Testis (tissue), 3 donors: ENCODE results near the gene PEPD. TPM values are rescaled to one million over a fixed set of nuclear protein-coding genes. Genes with fewer than 3 reads are reported as not detected.

Experiments
- DNase-seq: peaks from one replicate; pipeline ENCODE4 v3.0.0-alpha.2; 2019
- H3K27ac ChIP-seq, 2 donors: fragments of 200-600 bp; sonication (generic); one replicate each; pipeline ENCODE4 v1.5.1; 2019
- H3K27me3 ChIP-seq: fragments of 200-600 bp; sonication (generic); one replicate; pipeline ENCODE4 v1.5.1; 2019
- H3K36me3 ChIP-seq: fragments of 200-600 bp; sonication (generic); one replicate; pipeline ENCODE4 v1.5.1; 2017; ENCODE audit warnings: low read depth; ENCODE audit errors: missing control alignments
- H3K4me1 ChIP-seq: fragments of 200-600 bp; sonication (generic); one replicate; pipeline ENCODE4 v1.5.1; 2019
- H3K4me3 ChIP-seq, 2 donors: fragments of 200-600 bp; sonication (generic); one replicate each; pipeline ENCODE4 v1.5.1; 2017 to 2019
- H3K9me3 ChIP-seq: fragments of 200-600 bp; sonication (generic); one replicate; pipeline ENCODE4 v1.5.1; 2017
- POLR2A ChIP-seq: fragments of 450-650 bp; IDR thresholded peaks from one replicate; pipeline ENCODE4 v1.6.1; 2017; ENCODE audit warnings: antibody characterized with exemption, mild to moderate bottlenecking, moderate library complexity
- WGBS, 2 donors: methylation state at CpG; one replicate each; pipeline ENCODE4 v1.1.5; 2018; 5-methylcytosine and 5-hydroxymethylcytosine counted together
- intact Hi-C: fragments of 100-400 bp; cut with DNase I; formaldehyde crosslinking; loops from one replicate; pipeline ENCODE4 v1.15.1; 2023; ENCODE audit warnings: low total_unique reads
- polyA plus RNA-seq: library from polyadenylated mRNA; stranded (reverse); fragments of 350-450 nt; fragmentation: Illumina TruSeq; extraction: RNeasy Lipid Tissue Mini Kit (QIAGEN cat#74804); gene quantifications from one replicate; pipeline ENCODE4 v1.2.3, GENCODE V29; 2014; ENCODE audit warnings: low read depth, low replicate concordance; ENCODE audit not compliant: insufficient read depth
- total RNA-seq, 2 donors: library from RNA; depleted of rRNA; stranded (reverse); fragments of >200 nt; gene quantifications; one replicate each; pipeline ENCODE4 v1.2.3, GENCODE V29; 2016
- TF ChIP-seq, protein P1 (sequence below), 3 experiments: fragments of 450-650 bp in 2 of 3; fragments of 200-600 bp in 1 of 3; sonication (generic) in 1 of 3; IDR thresholded peaks; one replicate each; pipeline ENCODE4 v1.5.1; 2016 to 2019; ENCODE audit warnings: antibody characterized with exemption in 3 of 3, mild to moderate bottlenecking in 2 of 3, moderate library complexity in 1 of 3

The PEPD gene
- total and polyA plus RNA-seq, 3 donors from 2014 or later, result 51.1 to 87.9 (median 58.0) TPM

DNA sequence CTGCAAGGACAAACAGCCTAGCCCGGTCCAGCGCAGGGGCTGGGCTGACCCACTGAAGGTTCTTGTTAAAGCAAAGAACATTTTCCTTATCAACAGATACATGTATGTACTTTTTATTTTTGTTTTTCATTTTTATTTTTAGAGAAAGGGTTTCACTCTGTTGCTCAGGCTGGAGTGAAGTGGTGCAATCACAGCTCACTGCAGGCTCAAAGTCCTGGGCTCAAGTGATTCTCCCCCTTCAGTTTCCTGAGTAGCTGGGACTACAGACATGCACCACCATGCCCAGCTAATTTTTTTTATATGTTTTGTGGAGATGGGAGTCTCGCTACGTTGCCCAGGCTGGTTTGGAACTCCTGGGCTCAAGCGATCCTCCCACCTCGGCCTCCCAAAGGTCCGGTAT, 100.2 kb downstream of the PEPD start:
- DNase-seq, result no peak
- Histone ChIP-seq H3K27ac (no peak overlapping the region), H3K4me1 (no peaks in the 10 kb centered on the region), H3K4me3 (no peak overlapping the region), H3K9me3 (no peaks in the 10 kb centered on the region), H3K36me3 (no peaks in the 10 kb centered on the region), H3K27me3 (no peaks in the 10 kb centered on the region)
- intact Hi-C loops, result no loop called here
- TF ChIP-seq, protein P1, sequence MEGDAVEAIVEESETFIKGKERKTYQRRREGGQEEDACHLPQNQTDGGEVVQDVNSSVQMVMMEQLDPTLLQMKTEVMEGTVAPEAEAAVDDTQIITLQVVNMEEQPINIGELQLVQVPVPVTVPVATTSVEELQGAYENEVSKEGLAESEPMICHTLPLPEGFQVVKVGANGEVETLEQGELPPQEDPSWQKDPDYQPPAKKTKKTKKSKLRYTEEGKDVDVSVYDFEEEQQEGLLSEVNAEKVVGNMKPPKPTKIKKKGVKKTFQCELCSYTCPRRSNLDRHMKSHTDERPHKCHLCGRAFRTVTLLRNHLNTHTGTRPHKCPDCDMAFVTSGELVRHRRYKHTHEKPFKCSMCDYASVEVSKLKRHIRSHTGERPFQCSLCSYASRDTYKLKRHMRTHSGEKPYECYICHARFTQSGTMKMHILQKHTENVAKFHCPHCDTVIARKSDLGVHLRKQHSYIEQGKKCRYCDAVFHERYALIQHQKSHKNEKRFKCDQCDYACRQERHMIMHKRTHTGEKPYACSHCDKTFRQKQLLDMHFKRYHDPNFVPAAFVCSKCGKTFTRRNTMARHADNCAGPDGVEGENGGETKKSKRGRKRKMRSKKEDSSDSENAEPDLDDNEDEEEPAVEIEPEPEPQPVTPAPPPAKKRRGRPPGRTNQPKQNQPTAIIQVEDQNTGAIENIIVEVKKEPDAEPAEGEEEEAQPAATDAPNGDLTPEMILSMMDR (IDR thresholded peaks at IDR 0.05), result no peak
- TF ChIP-seq POLR2A, result no peak
- WGBS, 2 donors, result 94 to 95% methylated on average over 7 of the region's 7 CpGs

DNA sequence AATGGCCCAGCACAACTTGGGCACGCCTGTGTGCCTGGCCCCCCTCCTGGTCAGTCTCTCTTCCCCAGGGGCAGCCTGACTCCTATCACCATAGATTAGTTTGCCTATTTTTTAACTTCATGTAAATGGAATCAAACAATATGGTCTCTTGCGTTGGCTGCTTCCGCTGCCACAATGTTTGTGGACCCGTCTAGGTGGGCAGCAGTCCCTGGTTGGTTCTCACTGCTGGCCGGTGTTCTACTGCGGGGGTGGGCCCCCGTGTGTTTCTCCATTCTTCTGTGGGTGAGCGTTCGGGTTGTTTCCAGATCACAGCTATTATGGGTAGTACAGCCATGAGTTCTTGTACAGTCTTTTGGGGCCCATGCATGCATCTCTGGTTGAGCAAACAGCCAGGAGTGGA, 100.8 kb downstream of the PEPD start:
- H3K27ac ChIP-seq, result no peak overlapping the region
- DNase-seq, result no peak
- no peak overlapping the region for H3K4me3 ChIP-seq
- no peaks in the 10 kb centered on the region for H3K27me3 ChIP-seq
- H3K9me3 ChIP-seq, result no peaks in the 10 kb centered on the region
- WGBS, 2 donors, result 93 to 95% methylated on average over 9 of the region's 9 CpGs
- intact Hi-C loops, result no loop called here
- no peak for TF ChIP-seq POLR2A
- TF ChIP-seq, protein P1 (IDR thresholded peaks at IDR 0.05), result no peak
- H3K4me1 ChIP-seq, result no peaks in the 10 kb centered on the region
- H3K36me3 ChIP-seq, result no peaks in the 10 kb centered on the region

DNA sequence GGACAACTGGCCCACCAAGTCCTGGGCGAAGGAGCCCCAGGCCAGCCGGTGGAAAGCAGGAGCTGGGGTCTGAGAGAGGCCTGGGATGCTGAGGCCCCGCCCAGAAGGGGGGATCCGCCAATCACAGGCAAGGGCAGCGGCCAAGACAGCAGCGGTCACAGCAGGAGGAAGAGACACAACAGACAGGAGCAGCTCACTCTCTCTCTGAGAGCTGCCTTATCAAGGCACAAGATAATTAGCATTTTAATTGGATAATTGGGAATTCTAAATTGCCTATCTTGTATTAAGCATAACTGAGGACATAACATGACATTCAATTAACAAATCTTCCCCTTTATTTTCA, 101.8 kb downstream of the PEPD start:
- Histone ChIP-seq H3K4me3 (no peak overlapping the region), H3K4me1 (no peaks in the 10 kb centered on the region), H3K36me3 (no peaks in the 10 kb centered on the region), H3K9me3 (no peaks in the 10 kb centered on the region), H3K27me3 (no peaks in the 10 kb centered on the region), H3K27ac (no peak overlapping the region)
- intact Hi-C loops, result no loop called here
- WGBS, 2 donors, result 73 to 84% methylated on average over 6 of the region's 6 CpGs
- DNase-seq, result no peak
- TF ChIP-seq POLR2A, result no peak
- TF ChIP-seq, protein P1 (IDR thresholded peaks at IDR 0.05), result no peak

DNA sequence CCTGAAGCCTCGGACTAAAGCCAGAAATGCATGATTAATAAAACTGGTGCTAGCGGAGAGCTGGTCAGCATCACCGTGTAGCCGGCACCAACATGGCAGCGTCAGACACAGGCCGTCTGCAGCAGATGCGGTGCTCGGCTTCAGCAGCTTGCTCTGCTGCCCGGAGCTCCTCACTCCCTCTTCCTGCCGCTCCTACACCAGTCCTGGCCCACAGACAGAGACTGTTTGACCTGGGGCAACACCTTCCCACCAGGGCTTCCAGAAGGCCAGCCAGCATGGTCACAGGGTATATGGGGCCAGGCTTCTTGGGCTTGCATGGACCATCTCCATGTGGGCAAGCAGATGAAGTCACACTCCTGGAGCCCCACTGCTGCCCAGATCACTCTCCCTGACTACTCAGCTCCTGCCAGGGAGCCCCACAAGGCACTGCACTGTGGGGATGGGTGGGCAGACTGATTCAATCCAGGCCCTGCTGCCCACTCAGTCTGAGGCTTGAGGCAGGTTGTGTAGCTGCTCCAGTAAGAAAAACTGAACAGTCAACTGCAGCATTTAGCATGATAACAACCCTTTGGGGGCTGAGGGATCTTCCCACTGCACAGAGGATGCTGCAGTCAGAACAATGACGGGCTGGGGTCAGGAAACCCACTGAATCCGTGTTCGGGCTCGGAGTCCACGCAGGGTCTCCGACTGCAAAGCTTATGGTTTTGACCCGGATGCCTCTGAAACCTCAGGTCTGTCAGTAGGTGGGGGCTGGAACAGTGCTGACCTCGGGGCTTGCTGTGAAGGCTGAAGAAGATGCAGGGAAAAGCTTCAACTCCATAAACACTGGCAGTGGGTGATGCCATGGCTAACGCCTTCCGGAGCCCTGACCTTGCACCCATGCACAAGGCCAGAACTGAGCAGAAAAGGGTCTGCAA, 102.5 kb downstream of the PEPD start:
- H3K4me3 ChIP-seq, result no peak overlapping the region
- H3K27ac ChIP-seq, result no peak overlapping the region
- TF ChIP-seq, protein P1 (IDR thresholded peaks at IDR 0.05), result no peak
- no peak for TF ChIP-seq POLR2A
- H3K9me3 ChIP-seq, result no peaks in the 10 kb centered on the region
- intact Hi-C loops, result no loop called here
- DNase-seq, result no peak
- no peaks in the 10 kb centered on the region for H3K36me3 ChIP-seq
- WGBS, 2 donors, result 93% methylated on average over 17 to 20 of the region's 20 CpGs
- H3K27me3 ChIP-seq, result no peaks in the 10 kb centered on the region
- H3K4me1 ChIP-seq, result no peaks in the 10 kb centered on the region

DNA sequence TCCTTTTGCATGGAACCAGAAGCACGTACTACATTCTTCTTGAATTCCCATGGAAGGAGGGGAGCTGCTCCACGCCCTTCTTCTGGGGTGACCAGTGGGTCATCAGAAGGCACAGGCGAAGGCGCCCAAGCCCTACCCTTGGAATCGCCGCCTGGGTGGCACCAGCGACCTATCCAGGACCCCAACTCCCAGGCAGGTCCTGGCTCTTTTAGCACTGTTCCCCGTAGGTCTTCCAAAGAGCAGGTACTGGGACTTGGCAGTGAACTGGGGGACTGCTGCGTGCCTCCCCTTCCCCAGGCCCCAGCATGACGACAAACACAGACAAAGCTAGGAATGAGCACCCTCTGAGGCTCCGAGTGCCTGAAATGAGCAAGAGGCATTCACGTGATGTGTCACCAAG, 103.1 kb downstream of the PEPD start:
- Histone ChIP-seq H3K4me1 (no peaks in the 10 kb centered on the region), H3K27ac (no peak overlapping the region), H3K36me3 (no peaks in the 10 kb centered on the region), H3K27me3 (no peaks in the 10 kb centered on the region), H3K9me3 (no peaks in the 10 kb centered on the region), H3K4me3 (no peak overlapping the region)
- DNase-seq, result no peak
- intact Hi-C loops, result no loop called here
- TF ChIP-seq, protein P1 (IDR thresholded peaks at IDR 0.05), result no peak
- no peak for TF ChIP-seq POLR2A
- whole genome bisulfite sequencing, 2 donors, result 92 to 93% methylated on average over 12 of the region's 12 CpGs
